ENCODE data around the gene LINC00305. TPM values are rescaled to one million over a fixed set of nuclear protein-coding genes. Genes with fewer than 3 reads are reported as not detected.

The LINC00305 gene
- total and polyA plus RNA-seq, 2 donors (not counting 3 experiments of a cell fraction or from before 2014, with no cell fraction given), result not detected

GRCh38 chr18:64118406-64118805, 30.5 kb downstream of the LINC00305 start:
- Histone ChIP-seq H3K4me2 (ENCODE audit: insufficient read depth, low read length) (no peak overlapping the region), H3K27me3 (ENCODE audit: control insufficient read depth in 2 of 2, insufficient read depth in 2 of 2, low read length in 2 of 2) (no peaks in the 10 kb centered on the region), H3K9me1 (replicated peaks; ENCODE audit: control insufficient read depth, extremely low read depth, insufficient read depth, low read length) (no peaks in the 10 kb centered on the region), H3K27ac (ENCODE audit: insufficient read depth, low read depth, low read length) (no peak overlapping the region), H3K4me1 (ENCODE audit: control insufficient read depth, extremely low read depth, insufficient read depth, low read length) (no peaks in the 10 kb centered on the region), H3K9ac (replicated peaks; ENCODE audit: extremely low read depth, insufficient read depth, low read length) (no peak overlapping the region), H2AFZ (ENCODE audit: low read depth, low read length) (no peak overlapping the region), H3K9me3 (replicated peaks; ENCODE audit: control insufficient read depth, insufficient read depth, low read length) (no peaks in the 10 kb centered on the region), H4K20me1 (replicated peaks; ENCODE audit: control insufficient read depth, extremely low read depth, insufficient read depth, low read length) (no peaks in the 10 kb centered on the region), H3K4me3 (replicated peaks in 1 of 3; ENCODE audit: insufficient read depth in 1 of 3, low read depth in 1 of 3, low read length in 3 of 3) (no peak overlapping the region), H3K36me3 (ENCODE audit: control insufficient read depth in 2 of 2, extremely low read depth in 1 of 2, insufficient read depth in 2 of 2, low read length in 2 of 2) (no peaks in the 10 kb centered on the region), H3K79me2 (ENCODE audit: control insufficient read depth, insufficient read depth, low read length) (no peaks in the 10 kb centered on the region)
- CTCF ChIA-PET, result no interaction called here
- POLR2A ChIA-PET, result no interaction called here
- dilution Hi-C loops (cut with MboI; ENCODE audit: extremely low pct_ligation_motif_present, low sequenced_read_pairs) (no loop called here), intact Hi-C loops (cut with micrococcal nuclease) (no loop called here)
- no peak for TF ChIP-seq MYC (IDR thresholded peaks at IDR 0.05; ENCODE audit: low read depth, low read length)
- TF ChIP-seq JUN (IDR thresholded peaks at IDR 0.05; ENCODE audit: borderline replicate concordance, insufficient read depth, insufficient read length, low read depth), result no peak
- TF ChIP-seq, protein P1, sequence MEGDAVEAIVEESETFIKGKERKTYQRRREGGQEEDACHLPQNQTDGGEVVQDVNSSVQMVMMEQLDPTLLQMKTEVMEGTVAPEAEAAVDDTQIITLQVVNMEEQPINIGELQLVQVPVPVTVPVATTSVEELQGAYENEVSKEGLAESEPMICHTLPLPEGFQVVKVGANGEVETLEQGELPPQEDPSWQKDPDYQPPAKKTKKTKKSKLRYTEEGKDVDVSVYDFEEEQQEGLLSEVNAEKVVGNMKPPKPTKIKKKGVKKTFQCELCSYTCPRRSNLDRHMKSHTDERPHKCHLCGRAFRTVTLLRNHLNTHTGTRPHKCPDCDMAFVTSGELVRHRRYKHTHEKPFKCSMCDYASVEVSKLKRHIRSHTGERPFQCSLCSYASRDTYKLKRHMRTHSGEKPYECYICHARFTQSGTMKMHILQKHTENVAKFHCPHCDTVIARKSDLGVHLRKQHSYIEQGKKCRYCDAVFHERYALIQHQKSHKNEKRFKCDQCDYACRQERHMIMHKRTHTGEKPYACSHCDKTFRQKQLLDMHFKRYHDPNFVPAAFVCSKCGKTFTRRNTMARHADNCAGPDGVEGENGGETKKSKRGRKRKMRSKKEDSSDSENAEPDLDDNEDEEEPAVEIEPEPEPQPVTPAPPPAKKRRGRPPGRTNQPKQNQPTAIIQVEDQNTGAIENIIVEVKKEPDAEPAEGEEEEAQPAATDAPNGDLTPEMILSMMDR (IDR thresholded peaks at IDR 0.05; ENCODE audit: extremely low read depth in 1 of 2, insufficient read depth in 1 of 2, low read depth in 1 of 2, low read length in 2 of 2), result no peak
- TF ChIP-seq POLR2AphosphoS5 (IDR thresholded peaks at IDR 0.05; ENCODE audit: insufficient read depth, low read depth, low read length), result no peak
- no peak for TF ChIP-seq FOS (IDR thresholded peaks at IDR 0.05; ENCODE audit: borderline replicate concordance, insufficient read depth, low read length)
- TF ChIP-seq GATA2 (IDR thresholded peaks at IDR 0.05; ENCODE audit: insufficient read depth, insufficient read length, low read depth, low read length), result no peak
- TF ChIP-seq EZH2 (IDR thresholded peaks at IDR 0.05; ENCODE audit: borderline replicate concordance, low read depth, low read length, severe bottlenecking), result no peak
- TF ChIP-seq, protein P2, sequence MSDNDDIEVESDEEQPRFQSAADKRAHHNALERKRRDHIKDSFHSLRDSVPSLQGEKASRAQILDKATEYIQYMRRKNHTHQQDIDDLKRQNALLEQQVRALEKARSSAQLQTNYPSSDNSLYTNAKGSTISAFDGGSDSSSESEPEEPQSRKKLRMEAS (IDR thresholded peaks at IDR 0.05; ENCODE audit: insufficient read depth, insufficient read length), result no peak
- no peak for TF ChIP-seq POLR2A (IDR thresholded peaks at IDR 0.05; ENCODE audit: low read depth, low read length)
- DNase-seq (ENCODE audit: low read depth, low spot score) (no peak), FAIRE-seq (no peak)
- BruUV-seq (replicated peaks), result no TSS peak

Measured in endothelial cell of umbilical vein (primary cell).